GM12874 (cell line): ENCODE data around the gene ZMIZ1.

Experiments used
- TF ChIP-seq, protein P1 (sequence below): IDR thresholded peaks from 2 replicates; pipeline ENCODE4 v1.5.1; 2011; ENCODE audit warnings: low read depth, mild to moderate bottlenecking, control low read depth, low read length, moderate library complexity; ENCODE audit not compliant: insufficient read depth

Gene ZMIZ1

DNA sequence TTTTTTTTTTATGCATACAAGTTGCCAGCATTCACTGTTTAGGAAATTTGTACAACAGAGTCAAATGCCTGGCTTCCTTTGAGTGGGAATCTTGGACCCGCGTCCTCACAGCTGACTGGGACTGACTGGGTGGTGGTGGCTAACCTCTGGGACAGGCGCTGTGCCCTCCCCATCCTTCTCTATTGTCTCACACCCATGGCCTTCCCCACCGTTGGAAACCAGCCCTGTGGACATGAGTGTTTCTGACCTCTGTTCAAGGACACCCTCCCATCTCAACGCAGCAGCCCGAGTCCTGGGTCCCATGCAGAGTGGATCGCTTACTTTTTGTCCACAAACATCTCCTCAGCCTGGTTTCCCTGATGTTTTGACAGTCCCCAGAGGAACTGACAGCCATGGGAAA lies 153.4 kb downstream of the ZMIZ1 start:
- TF ChIP-seq, protein P1, sequence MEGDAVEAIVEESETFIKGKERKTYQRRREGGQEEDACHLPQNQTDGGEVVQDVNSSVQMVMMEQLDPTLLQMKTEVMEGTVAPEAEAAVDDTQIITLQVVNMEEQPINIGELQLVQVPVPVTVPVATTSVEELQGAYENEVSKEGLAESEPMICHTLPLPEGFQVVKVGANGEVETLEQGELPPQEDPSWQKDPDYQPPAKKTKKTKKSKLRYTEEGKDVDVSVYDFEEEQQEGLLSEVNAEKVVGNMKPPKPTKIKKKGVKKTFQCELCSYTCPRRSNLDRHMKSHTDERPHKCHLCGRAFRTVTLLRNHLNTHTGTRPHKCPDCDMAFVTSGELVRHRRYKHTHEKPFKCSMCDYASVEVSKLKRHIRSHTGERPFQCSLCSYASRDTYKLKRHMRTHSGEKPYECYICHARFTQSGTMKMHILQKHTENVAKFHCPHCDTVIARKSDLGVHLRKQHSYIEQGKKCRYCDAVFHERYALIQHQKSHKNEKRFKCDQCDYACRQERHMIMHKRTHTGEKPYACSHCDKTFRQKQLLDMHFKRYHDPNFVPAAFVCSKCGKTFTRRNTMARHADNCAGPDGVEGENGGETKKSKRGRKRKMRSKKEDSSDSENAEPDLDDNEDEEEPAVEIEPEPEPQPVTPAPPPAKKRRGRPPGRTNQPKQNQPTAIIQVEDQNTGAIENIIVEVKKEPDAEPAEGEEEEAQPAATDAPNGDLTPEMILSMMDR, result no peak

DNA sequence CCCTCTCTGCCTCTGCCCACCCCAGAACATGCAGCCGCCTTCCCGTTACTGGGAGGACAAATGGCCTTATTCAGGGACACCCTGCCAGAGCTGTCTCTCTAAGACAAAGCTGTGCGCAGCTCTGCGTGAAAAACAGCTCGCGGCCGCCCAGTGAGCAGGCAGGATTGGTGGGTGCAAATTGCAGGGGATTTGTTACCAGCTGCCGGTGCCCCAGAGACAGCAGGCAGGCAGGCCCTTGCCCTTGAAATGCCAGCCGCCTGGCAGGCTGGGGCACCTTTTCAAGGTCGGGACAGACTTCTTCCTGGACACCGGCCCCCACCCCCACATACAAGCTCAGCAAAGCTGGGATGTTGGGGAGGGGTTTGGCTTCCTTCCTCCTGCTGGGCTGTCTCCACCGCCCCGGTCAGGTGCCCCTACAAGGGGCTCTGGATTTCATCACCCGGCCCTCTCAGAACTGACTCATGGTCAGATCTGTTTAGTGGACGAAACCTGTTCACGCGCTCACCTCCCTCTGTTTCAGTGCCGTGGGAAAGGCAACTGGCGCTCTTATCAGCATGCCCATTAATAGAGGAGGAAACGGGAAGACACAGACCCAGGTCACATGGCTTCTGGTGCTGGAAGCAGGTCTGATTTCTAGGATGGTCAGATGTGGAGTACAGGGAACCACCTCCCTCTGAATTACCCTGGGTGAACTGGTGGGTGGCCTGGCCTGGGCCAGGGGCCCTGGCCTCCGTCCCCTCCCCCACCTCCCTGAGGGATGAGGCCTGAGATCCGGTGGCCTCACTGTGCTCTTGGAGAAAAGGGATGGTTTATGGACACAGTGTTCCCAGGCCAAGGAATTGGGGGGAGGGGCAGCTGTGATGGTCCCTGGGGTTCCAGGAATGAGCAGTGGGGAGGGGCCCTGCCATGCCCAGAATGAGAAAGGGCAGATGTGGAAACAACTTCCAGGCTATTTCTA lies 154.6 kb downstream of the ZMIZ1 start:
- TF ChIP-seq, protein P1, result no peak

DNA sequence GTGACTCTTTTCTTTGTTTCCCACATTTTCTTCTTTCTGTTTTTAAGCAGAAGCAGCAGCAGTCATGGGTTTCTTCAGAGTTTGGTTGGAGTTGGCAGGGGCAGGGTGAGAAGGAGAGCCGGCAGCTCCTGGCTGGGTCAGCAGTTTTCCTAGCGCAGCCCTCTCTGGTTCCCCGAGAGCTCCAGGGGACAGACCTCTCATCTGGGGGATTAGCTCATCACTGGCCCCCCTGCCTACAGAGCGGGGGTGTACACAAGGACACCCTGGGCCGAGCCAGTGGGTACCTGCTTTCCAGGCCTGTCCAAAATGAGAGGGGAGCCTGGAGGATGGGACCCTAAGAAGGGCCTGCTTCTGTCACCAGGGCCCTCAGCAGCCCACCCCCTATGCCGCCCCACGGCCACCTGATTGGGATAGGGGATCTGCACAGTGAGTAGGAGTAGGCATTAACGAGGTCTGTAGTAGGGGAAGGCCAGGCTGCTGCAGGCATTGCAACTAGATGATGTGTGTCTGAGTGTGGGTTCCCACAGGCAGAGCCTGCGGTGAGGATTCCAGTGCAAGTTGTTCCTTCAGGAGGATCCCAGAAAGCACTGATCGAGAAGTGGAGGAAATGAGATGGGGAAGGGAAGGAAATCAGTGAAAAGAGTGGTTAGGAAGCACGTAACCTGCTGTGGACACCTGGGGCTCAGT lies 155.6 kb downstream of the ZMIZ1 start:
- TF ChIP-seq, protein P1, result no peak

DNA sequence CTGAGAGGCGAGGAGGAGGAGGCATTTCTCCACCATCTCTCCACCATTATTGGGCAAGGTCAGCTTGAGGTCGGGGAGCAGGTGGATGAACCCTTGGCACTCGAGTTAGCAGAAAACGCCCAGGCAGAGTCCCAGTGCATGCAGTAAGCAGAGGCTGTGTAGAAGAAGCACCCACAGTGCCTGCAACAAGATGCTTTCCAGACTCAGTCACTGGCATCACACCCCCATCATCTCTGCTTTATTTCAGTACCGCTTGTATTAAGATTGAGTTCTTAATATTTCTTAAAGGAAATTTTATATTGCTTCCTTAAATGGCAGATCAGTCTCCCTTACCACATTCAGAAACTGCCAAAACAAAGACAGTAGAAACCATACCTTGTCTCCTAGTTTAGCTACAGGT lies 156.2 kb downstream of the ZMIZ1 start:
- TF ChIP-seq, protein P1, result no peak

DNA sequence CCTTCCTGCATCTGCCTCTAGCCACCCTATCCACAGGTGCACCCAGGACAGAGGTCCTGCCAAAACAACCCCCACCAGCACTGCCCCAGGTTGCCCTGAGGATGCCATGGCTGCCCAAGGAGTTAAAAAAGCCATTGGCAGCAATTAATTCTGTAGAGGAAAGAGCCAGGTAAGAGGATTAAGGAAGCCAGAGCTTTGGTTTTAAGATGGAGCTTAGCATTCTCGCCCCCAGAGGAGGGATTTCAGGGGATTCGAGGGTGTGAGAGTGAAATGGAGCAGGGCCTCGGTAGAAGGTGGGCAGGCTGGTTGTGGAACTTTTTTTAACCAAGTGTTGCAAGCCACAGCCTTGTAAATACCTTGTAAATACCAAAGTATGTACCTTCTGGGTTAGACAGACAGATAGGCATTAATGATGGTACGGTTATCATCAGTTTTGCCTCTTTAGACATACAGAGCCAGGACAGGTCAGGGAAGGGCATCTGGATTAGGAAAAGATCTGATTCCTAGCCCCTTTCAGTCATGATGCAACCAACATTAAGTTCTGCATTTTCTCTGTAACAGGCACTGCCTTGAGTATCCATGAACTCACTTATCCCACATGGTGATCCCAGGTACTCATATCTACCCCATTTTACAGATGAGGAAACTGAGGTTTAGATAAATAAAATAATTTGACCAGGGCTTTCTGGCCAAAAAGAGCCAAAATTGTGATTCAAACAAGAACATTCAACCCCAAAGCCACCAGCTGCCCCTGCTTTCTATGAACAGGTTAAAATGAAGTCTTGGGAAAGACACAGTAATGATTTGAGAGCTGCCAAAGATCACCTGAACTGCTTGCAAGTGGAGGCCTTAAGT lies 157.9 kb downstream of the ZMIZ1 start:
- TF ChIP-seq, protein P1, result no peak

DNA sequence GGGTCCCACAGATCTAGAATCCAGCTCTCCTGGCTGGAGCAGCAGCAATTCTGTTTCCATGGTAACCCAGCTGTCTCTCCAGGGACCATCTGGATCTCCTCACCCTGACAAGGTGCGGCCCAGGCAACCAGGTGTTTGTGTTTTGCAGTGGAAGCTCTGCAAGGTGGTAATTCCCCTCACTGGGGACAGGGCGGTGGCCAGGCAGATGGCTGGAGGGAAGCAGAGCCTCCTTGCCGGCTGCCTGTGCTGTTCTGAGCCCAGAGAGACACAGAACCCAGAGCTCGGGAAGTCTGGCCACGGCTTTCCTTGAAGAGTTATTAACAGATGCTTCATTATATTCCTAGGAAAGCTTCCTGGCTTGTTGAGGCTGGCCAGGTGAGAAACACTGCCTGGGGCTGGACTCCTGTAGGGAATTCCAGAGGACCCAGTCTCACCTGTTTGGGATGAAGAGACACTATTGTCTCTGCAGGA lies 160.3 kb downstream of the ZMIZ1 start:
- TF ChIP-seq, protein P1, result no peak
